GM18502 (cell line): ENCODE measurements around the gene SRSF9.

Experiments used
- ATAC-seq: cut with Tn5 transposase; IDR thresholded peaks from one replicate; pipeline ENCODE4 v1.9.1; 2021; ENCODE audit warnings: mild to moderate bottlenecking; ENCODE audit not compliant: unreplicated experiment, poor library complexity

SRSF9 gene

GRCh38 chr12:120485961-120486881 is 16.7 kb upstream of the SRSF9 start:
- ATAC-seq, result no peak

GRCh38 chr12:120483621-120484020 is 14.1 kb upstream of the SRSF9 start:
- no peak for ATAC-seq

- ATAC-seq, result no peak
These were observed 11.6 kb upstream of the SRSF9 start for GRCh38 chr12:120481022-120481767.

- no peak for ATAC-seq
These were observed 10.7 kb upstream of the SRSF9 start for GRCh38 chr12:120480211-120480610.

GRCh38 chr12:120479458-120479857 is 9.9 kb upstream of the SRSF9 start:
- no peak for ATAC-seq

GRCh38 chr12:120475643-120476042 is 6.1 kb upstream of the SRSF9 start:
- ATAC-seq, result no peak

- no peak for ATAC-seq
These were observed 5.0 kb upstream of the SRSF9 start for GRCh38 chr12:120474616-120474960.

GRCh38 chr12:120473807-120474615 is 4.5 kb upstream of the SRSF9 start:
- no peak for ATAC-seq

GRCh38 chr12:120472521-120472920 is 3.0 kb upstream of the SRSF9 start:
- no peak for ATAC-seq

GRCh38 chr12:120470150-120470784 is 719 bp upstream of the SRSF9 start:
- ATAC-seq, result peak; percentile 14

GRCh38 chr12:120468821-120469449 is 613 bp downstream of the SRSF9 start:
- ATAC-seq, result peak; percentile 21

GRCh38 chr12:120468325-120468820 is 1.2 kb downstream of the SRSF9 start:
- peak; percentile 20 for ATAC-seq

- no peak for ATAC-seq
These were observed 2.1 kb downstream of the SRSF9 start for GRCh38 chr12:120467439-120467838.

- ATAC-seq, result no peak
These were observed 2.8 kb downstream of the SRSF9 start for GRCh38 chr12:120466560-120467315.

GRCh38 chr12:120465756-120466155 is 3.8 kb downstream of the SRSF9 start:
- no peak for ATAC-seq

- ATAC-seq, result no peak
These were observed 5.8 kb downstream of the SRSF9 start for GRCh38 chr12:120463712-120464111.

GRCh38 chr12:120462099-120462640 is 7.4 kb downstream of the SRSF9 start:
- no peak for ATAC-seq

- no peak for ATAC-seq
These were observed 9.4 kb downstream of the SRSF9 start for GRCh38 chr12:120460157-120460556.

GRCh38 chr12:120457133-120457532 is 12.4 kb downstream of the SRSF9 start:
- ATAC-seq, result no peak
